Panc1 (cell line): ENCODE measurements around the gene ADIPOR1. TPM values are rescaled to one million over a fixed set of nuclear protein-coding genes. Genes with fewer than 3 reads are reported as not detected.

ENCODE experiments used
- ATAC-seq: fragments of 200-7000 bp; cut with Tn5 transposase; 2 replicates; pipeline ENCODE4 v1.9.1; 2020; ENCODE audit warnings: mild to moderate bottlenecking, moderate library complexity
- BruUV-seq: library from RNA; stranded (reverse); fragments of 400-500 nt; replicated peaks from 2 replicates; lab custom pipeline; 2021; lab: Mats Ljungman, UMichigan
- CTCF ChIA-PET: fragments of 300-600 bp; sonication (Branson Sonifier 250); formaldehyde crosslinking; loops from one replicate; lab custom pipeline; 2022; ENCODE audit warnings: antibody characterized with exemption; lab: Charles Lee
- POLR2A ChIA-PET: fragments of 300-600 bp; sonication (Branson Sonifier 250); formaldehyde crosslinking; loops from one replicate; lab custom pipeline; 2022; ENCODE audit warnings: antibody characterized with exemption; lab: Charles Lee
- DNase-seq: peaks from one replicate; pipeline ENCODE4 v3.0.0-alpha.2; 2010; ENCODE audit warnings: low read depth, low spot score
- H3K27ac ChIP-seq: 2 replicates; pipeline ENCODE4 v1.5.1; 2011; ENCODE audit warnings: mild to moderate bottlenecking, low read length, inconsistent platforms
- H3K27me3 ChIP-seq: fragments of 200-500 bp; sonication (Bioruptor generic); 2 replicates; pipeline ENCODE4 v1.6.0; 2014; ENCODE audit warnings: low read length, inconsistent platforms; ENCODE audit not compliant: control insufficient read depth, insufficient read depth
- H3K36me3 ChIP-seq: fragments of 200-500 bp; sonication (Bioruptor generic); 2 replicates; pipeline ENCODE4 v1.5.1; 2014; ENCODE audit warnings: inconsistent platforms, mild to moderate bottlenecking, low read length, moderate library complexity; ENCODE audit not compliant: control insufficient read depth, insufficient read depth
- H3K4me1 ChIP-seq: 2 replicates; pipeline ENCODE4 v1.5.1; 2011; ENCODE audit warnings: inconsistent platforms, mild to moderate bottlenecking, low read length, moderate library complexity; ENCODE audit not compliant: control insufficient read depth, insufficient read depth
- H3K4me3 ChIP-seq, 2 experiments: 2 replicates each; pipeline ENCODE4 v1.5.1; 2011 to 2012; ENCODE audit warnings: low read depth in 2 of 2, low read length in 2 of 2, mild to moderate bottlenecking in 2 of 2, inconsistent platforms in 1 of 2, moderate library complexity in 1 of 2
- H3K9me3 ChIP-seq: fragments of 200-500 bp; sonication (Bioruptor generic); 2 replicates; pipeline ENCODE4 v1.5.1; 2014; ENCODE audit warnings: low read depth, mild to moderate bottlenecking, inconsistent platforms, low read length, moderate library complexity; ENCODE audit not compliant: control insufficient read depth, insufficient read depth
- CTCF ChIP-seq: fragments of 450-650 bp; IDR thresholded peaks from 2 replicates; pipeline ENCODE4 v1.5.1; 2017; ENCODE audit warnings: mild to moderate bottlenecking
- POLR2AphosphoS5 ChIP-seq: IDR thresholded peaks from 2 replicates; pipeline ENCODE4 v1.6.1; 2012; ENCODE audit warnings: mild to moderate bottlenecking, low read depth, low read length, moderate library complexity
- REST ChIP-seq, 2 experiments: IDR thresholded peaks; 2 replicates each; pipeline ENCODE4 v1.6.1; 2011 to 2012; ENCODE audit warnings: low read depth in 2 of 2, control low read depth in 1 of 2, low read length in 1 of 2, mild to moderate bottlenecking in 1 of 2, moderate library complexity in 1 of 2; ENCODE audit not compliant: insufficient read depth in 1 of 2
- SIN3A ChIP-seq: IDR thresholded peaks from 2 replicates; pipeline ENCODE4 v1.6.1; 2012; ENCODE audit warnings: low read depth, mild to moderate bottlenecking, low read length, moderate library complexity, borderline replicate concordance; ENCODE audit not compliant: insufficient read depth
- TCF7L2 ChIP-seq: IDR thresholded peaks from 2 replicates; pipeline ENCODE4 v1.6.1; 2011; ENCODE audit warnings: mild to moderate bottlenecking, low read depth, low read length, inconsistent platforms
- in situ Hi-C: cut with HindIII; loops from 2 replicates; pipeline ENCODE4 v1.10.0; 2016; ENCODE audit warnings: low sequenced_read_pairs, low pct_unique_long_range_greater_than_20kb
- intact Hi-C: fragments of 100-400 bp; cut with micrococcal nuclease; formaldehyde crosslinking; loops from one replicate; pipeline ENCODE4 v1.10.0; 2022; ENCODE audit not compliant: unreplicated experiment
- total RNA-seq: library from RNA; stranded (reverse); gene quantifications from one replicate; pipeline ENCODE4 v1.2.1, GENCODE V29; 2021; ENCODE audit not compliant: unreplicated experiment

ADIPOR1 gene
- total RNA-seq, 1 experiment from 2014 or later: 78.2 TPM

- ATAC-seq (no peak), DNase-seq (no peak)
- intact Hi-C loops (no loop called here), in situ Hi-C loops (no loop called here)
- TF ChIP-seq CTCF (no peak), POLR2AphosphoS5 (no peak), TCF7L2 (no peak), SIN3A (no peak), REST (IDR thresholded peaks at IDR 0.05; ENCODE audit: insufficient read depth in 1 of 2, low read depth in 2 of 2, low read length in 1 of 2) (no peak)
- Histone ChIP-seq H3K9me3 (no peaks in the 10 kb centered on the region), H3K4me3 (no peak overlapping the region), H3K27me3 (no peaks in the 10 kb centered on the region; the same call in 1 of the 2 replicates), H3K4me1 (no peaks in the 10 kb centered on the region), H3K36me3 (no peaks in the 10 kb centered on the region), H3K27ac (no peak overlapping the region)
- no TSS peak for BruUV-seq
- CTCF ChIA-PET: no interaction called here
- POLR2A ChIA-PET: no interaction called here
Measured at GRCh38 chr1:202932476-202932875, 25.6 kb downstream of the ADIPOR1 start.

- ATAC-seq: peak; percentile 99
- H3K36me3 ChIP-seq: peaks cover 8% of the 10 kb centered on the region
- no peaks in the 10 kb centered on the region for H3K27me3 ChIP-seq
- H3K27ac ChIP-seq: peak within 1 kb of the TSS; percentile 97
- ChIA-PET CTCF (interaction anchor here (0.6 kb wide), 2 partner anchors 28 to 73 kb away, joined by 3 to 7 read pairs; no protein-coding TSS in a partner anchor), POLR2A (interaction anchor here (0.7 kb wide), 1 partner anchor 49 kb away, joined by 24 read pairs; no protein-coding TSS in a partner anchor)
- BruUV-seq: no TSS peak
- peak; percentile 73 for TF ChIP-seq CTCF
- peak; percentile 91 for TF ChIP-seq POLR2AphosphoS5
- peak; percentile 91 for TF ChIP-seq SIN3A
- peak; percentile 67 for TF ChIP-seq TCF7L2
- peak in 1 of 2 experiments; percentile 53; a peak in 1 of 4 replicates for TF ChIP-seq REST (IDR thresholded peaks at IDR 0.05; ENCODE audit: insufficient read depth in 1 of 2, low read depth in 2 of 2, low read length in 1 of 2)
- peaks cover 6% of the 10 kb centered on the region; the same call in 1 of the 2 replicates for H3K4me1 ChIP-seq
- DNase-seq: peak; percentile 85
- intact Hi-C loops: loop anchor here (5.0 kb wide), 1 partner anchor 70 kb away; no protein-coding TSS in a partner anchor
- no peaks in the 10 kb centered on the region for H3K9me3 ChIP-seq
- in situ Hi-C loops: no loop called here
- peak within 1 kb of the TSS; percentile 81 to 98 for H3K4me3 ChIP-seq
Measured at GRCh38 chr1:202926581-202927491, 31.3 kb downstream of the ADIPOR1 start, which contains the start of gene KLHL12. Gene KLHL12 (minus strand): TSS chr1:202927234. CDS start chr1:202925162, 2,072 bp downstream.
